Skin epidermis (tissue), 12 donors: ENCODE data around the gene DNAJC11.
"Not testable (repeated sequence)": the region's sequence is repeated elsewhere in the genome, so short reads cannot be mapped to it uniquely, and the experiment has no call there.

Experiments
- H3K27ac ChIP-seq, 21 experiments: fragments of 200-600 bp; sonication (generic) in 11 of 21; one replicate each; pipeline ENCODE4 v1.5.0; 2020; ENCODE audit warnings: mild to moderate bottlenecking in 3 of 21, inconsistent platforms in 2 of 21, moderate library complexity in 2 of 21
- H3K4me3 ChIP-seq, 7 experiments: fragments of 200-600 bp; sonication (generic) in 2 of 7; one replicate each; pipeline ENCODE4 v1.5.0; 2020; ENCODE audit warnings: inconsistent platforms in 2 of 7, mild to moderate bottlenecking in 2 of 7, moderate library complexity in 1 of 7

DNAJC11 gene

GRCh38 chr1:6700853-6701436 is 671 bp downstream of the DNAJC11 start:
- H3K4me3 ChIP-seq: peak overlapping the region; percentile 78 to 100 (median 97)
- peak overlapping the region; percentile 63 to 98 (median 90) for H3K27ac ChIP-seq

- not testable (repeated sequence) for H3K27ac ChIP-seq
Measured at GRCh38 chr1:6699915-6700314, 1.7 kb downstream of the DNAJC11 start.

GRCh38 chr1:6695868-6696267 is 5.7 kb downstream of the DNAJC11 start:
- H3K4me3 ChIP-seq: no peak overlapping the region
- H3K27ac ChIP-seq: no peak overlapping the region

More at GRCh38 chr1:6699915-6700314, 1.7 kb downstream of the DNAJC11 start:
- not testable (repeated sequence) for H3K4me3 ChIP-seq

GRCh38 chr1:6694121-6694713 is 7.4 kb downstream of the DNAJC11 start:
- Histone ChIP-seq H3K27ac (no peak overlapping the region), H3K4me3 (no peak overlapping the region)

GRCh38 chr1:6692956-6693355 is 8.7 kb downstream of the DNAJC11 start:
- H3K4me3 ChIP-seq: no peak overlapping the region

GRCh38 chr1:6691507-6691906 is 10.1 kb downstream of the DNAJC11 start:
- H3K4me3 ChIP-seq: no peak overlapping the region
- no peak overlapping the region for H3K27ac ChIP-seq

More at GRCh38 chr1:6692956-6693355, 8.7 kb downstream of the DNAJC11 start:
- H3K27ac ChIP-seq: no peak overlapping the region

- H3K27ac ChIP-seq: no peak overlapping the region
Measured at GRCh38 chr1:6690186-6690585, 11.4 kb downstream of the DNAJC11 start.

GRCh38 chr1:6688757-6689156 is 12.9 kb downstream of the DNAJC11 start:
- Histone ChIP-seq H3K4me3 (no peak overlapping the region), H3K27ac (no peak overlapping the region)

More at GRCh38 chr1:6690186-6690585, 11.4 kb downstream of the DNAJC11 start:
- no peak overlapping the region for H3K4me3 ChIP-seq

GRCh38 chr1:6688001-6688400 is 13.6 kb downstream of the DNAJC11 start:
- Histone ChIP-seq H3K4me3 (no peak overlapping the region), H3K27ac (no peak overlapping the region)

- Histone ChIP-seq H3K4me3 (no peak overlapping the region), H3K27ac (no peak overlapping the region)
Measured at GRCh38 chr1:6686294-6686693, 15.3 kb downstream of the DNAJC11 start.

GRCh38 chr1:6685381-6685780 is 16.2 kb downstream of the DNAJC11 start:
- no peak overlapping the region for H3K4me3 ChIP-seq
- no peak overlapping the region for H3K27ac ChIP-seq

GRCh38 chr1:6683434-6683833 is 18.2 kb downstream of the DNAJC11 start:
- H3K27ac ChIP-seq: no peak overlapping the region
- H3K4me3 ChIP-seq: no peak overlapping the region

GRCh38 chr1:6675941-6676340 is 25.7 kb downstream of the DNAJC11 start:
- no peak overlapping the region for H3K4me3 ChIP-seq
- H3K27ac ChIP-seq: no peak overlapping the region

- Histone ChIP-seq H3K27ac (no peak overlapping the region), H3K4me3 (no peak overlapping the region)
Measured at GRCh38 chr1:6674771-6675170, 26.8 kb downstream of the DNAJC11 start.

- Histone ChIP-seq H3K4me3 (no peak overlapping the region), H3K27ac (no peak overlapping the region)
Measured at GRCh38 chr1:6673816-6674398, 27.7 kb downstream of the DNAJC11 start.

GRCh38 chr1:6672558-6672957 is 29.1 kb downstream of the DNAJC11 start:
- no peak overlapping the region for H3K27ac ChIP-seq
- no peak overlapping the region for H3K4me3 ChIP-seq

- Histone ChIP-seq H3K4me3 (no peak overlapping the region), H3K27ac (no peak overlapping the region)
Measured at GRCh38 chr1:6668503-6668902, 33.1 kb downstream of the DNAJC11 start.

GRCh38 chr1:6667139-6667538 is 34.5 kb downstream of the DNAJC11 start:
- H3K4me3 ChIP-seq: no peak overlapping the region
- H3K27ac ChIP-seq: no peak overlapping the region

GRCh38 chr1:6666696-6667095 is 34.9 kb downstream of the DNAJC11 start:
- H3K4me3 ChIP-seq: no peak overlapping the region
- no peak overlapping the region for H3K27ac ChIP-seq

- H3K27ac ChIP-seq, H3K4me3 ChIP-seq: not testable (repeated sequence)
Measured at GRCh38 chr1:6662468-6662867, 39.1 kb downstream of the DNAJC11 start.

- Histone ChIP-seq H3K4me3 (no peak overlapping the region), H3K27ac (no peak overlapping the region)
Measured at GRCh38 chr1:6660415-6661049, 41.1 kb downstream of the DNAJC11 start.
